BE2C (cell line): ENCODE measurements around the gene PPIF.
"Not testable (repeated sequence)": the region's sequence is repeated elsewhere in the genome, so short reads cannot be mapped to it uniquely, and the experiment has no call there.

Experiments
- DNase-seq: peaks from one replicate; pipeline ENCODE4 v3.0.0-alpha.2; 2020
- H3K27me3 ChIP-seq: fragments of 250-450 bp; sonication (Bioruptor Pico); 2 replicates; pipeline ENCODE4 v1.5.1; 2020; ENCODE audit warnings: mild to moderate bottlenecking
- H3K36me3 ChIP-seq: fragments of 250-450 bp; sonication (Bioruptor Pico); 2 replicates; pipeline ENCODE4 v1.5.1; 2020; ENCODE audit warnings: mild to moderate bottlenecking
- H3K4me1 ChIP-seq: fragments of 250-450 bp; sonication (Bioruptor Pico); 2 replicates; pipeline ENCODE4 v1.5.1; 2020
- H3K4me3 ChIP-seq: 2 replicates; pipeline ENCODE4 v1.5.1; 2011; ENCODE audit warnings: low read depth, low read length
- H3K9me3 ChIP-seq: fragments of 250-450 bp; sonication (Bioruptor Pico); 2 replicates; pipeline ENCODE4 v1.5.1; 2020
- TF ChIP-seq, protein P1 (sequence below): IDR thresholded peaks from 2 replicates; pipeline ENCODE4 v1.5.1; 2012; ENCODE audit warnings: mild to moderate bottlenecking, low read depth, low read length

Gene PPIF

DNA sequence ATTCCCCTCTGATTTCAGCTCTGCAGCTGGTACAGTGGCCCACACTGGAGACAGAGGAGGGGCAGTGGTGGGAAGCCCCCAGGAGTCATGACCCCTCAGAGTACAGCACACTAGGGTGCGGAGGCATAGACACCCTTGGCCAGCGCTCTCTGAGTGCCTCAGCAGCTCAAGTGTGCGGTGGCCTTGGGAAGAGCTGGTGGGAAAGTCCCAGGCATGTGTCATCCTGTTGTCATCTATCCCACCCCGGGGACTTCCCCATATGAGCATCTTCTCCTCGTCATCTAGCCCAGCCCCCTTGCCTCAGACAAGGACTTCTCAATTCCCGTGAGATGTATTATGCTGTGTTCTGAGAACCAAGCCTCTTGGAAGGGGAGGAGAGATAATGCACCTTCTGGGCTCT lies 15.6 kb upstream of the PPIF start:
- TF ChIP-seq, protein P1, sequence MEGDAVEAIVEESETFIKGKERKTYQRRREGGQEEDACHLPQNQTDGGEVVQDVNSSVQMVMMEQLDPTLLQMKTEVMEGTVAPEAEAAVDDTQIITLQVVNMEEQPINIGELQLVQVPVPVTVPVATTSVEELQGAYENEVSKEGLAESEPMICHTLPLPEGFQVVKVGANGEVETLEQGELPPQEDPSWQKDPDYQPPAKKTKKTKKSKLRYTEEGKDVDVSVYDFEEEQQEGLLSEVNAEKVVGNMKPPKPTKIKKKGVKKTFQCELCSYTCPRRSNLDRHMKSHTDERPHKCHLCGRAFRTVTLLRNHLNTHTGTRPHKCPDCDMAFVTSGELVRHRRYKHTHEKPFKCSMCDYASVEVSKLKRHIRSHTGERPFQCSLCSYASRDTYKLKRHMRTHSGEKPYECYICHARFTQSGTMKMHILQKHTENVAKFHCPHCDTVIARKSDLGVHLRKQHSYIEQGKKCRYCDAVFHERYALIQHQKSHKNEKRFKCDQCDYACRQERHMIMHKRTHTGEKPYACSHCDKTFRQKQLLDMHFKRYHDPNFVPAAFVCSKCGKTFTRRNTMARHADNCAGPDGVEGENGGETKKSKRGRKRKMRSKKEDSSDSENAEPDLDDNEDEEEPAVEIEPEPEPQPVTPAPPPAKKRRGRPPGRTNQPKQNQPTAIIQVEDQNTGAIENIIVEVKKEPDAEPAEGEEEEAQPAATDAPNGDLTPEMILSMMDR = no peak
- Histone ChIP-seq H3K4me3 (no peak overlapping the region), H3K36me3 (no peaks in the 10 kb centered on the region), H3K27me3 (no peaks in the 10 kb centered on the region), H3K4me1 (no peaks in the 10 kb centered on the region), H3K9me3 (no peaks in the 10 kb centered on the region)
- no peak for DNase-seq

DNA sequence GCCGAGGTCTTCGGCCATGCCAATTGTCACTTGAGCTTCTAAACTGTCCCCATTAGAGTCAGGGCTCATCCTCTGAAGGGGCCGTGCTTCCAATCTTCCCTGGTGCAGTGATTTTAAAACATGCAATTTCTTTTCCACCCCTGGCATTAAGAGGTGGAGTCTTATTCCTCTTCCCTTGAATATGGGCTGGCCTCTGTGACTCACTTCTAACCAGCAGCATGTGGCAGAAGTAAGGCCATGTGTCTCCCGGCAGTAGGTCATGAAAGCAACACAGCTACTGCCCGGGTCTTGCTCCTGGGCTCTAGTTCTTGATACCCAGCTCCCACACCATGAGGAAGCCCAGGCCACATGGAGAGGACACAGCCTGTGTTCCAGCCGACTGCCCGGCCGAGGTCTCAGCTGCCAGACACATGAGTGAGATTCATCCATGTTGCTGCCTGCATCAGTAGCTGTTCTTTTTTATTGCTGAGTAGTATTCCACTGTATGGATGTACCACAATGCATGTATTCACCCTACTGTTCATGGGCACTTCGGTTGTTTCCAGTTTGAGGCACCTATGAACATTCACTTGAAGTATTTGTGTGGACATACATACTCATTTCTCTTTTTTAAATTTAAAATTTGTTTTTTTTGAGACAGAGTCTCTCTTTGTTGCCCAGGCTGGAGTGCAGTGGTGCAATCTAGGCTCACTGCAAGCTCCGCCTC lies 14.5 kb upstream of the PPIF start:
- not testable (repeated sequence) for H3K36me3 ChIP-seq, H3K4me3 ChIP-seq, DNase-seq, H3K27me3 ChIP-seq, H3K9me3 ChIP-seq, H3K4me1 ChIP-seq

DNA sequence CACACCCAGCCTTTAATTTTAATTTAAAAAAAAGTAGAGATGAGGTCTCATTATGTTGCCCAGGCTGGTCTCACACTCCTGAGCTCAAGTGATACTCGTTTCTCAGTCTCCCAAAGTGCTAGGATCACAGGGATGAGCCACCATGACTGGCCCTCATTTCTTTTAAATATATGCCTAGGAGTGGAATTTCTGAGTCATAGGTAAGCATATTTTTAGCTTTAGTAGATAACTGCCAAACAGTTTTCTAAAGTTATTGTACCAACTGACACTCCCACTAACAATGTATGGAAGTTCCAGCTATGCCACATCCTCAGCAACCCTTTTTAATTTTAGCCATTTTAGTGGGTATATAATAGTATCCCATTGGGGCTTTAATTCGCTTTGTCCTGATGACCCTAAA lies 13.8 kb upstream of the PPIF start:
- TF ChIP-seq, protein P1 = no peak
- no peaks in the 10 kb centered on the region for H3K27me3 ChIP-seq
- no peak for DNase-seq
- H3K4me1 ChIP-seq = no peaks in the 10 kb centered on the region
- H3K9me3 ChIP-seq = no peaks in the 10 kb centered on the region
- H3K36me3 ChIP-seq = no peaks in the 10 kb centered on the region
- H3K4me3 ChIP-seq = no peak overlapping the region

DNA sequence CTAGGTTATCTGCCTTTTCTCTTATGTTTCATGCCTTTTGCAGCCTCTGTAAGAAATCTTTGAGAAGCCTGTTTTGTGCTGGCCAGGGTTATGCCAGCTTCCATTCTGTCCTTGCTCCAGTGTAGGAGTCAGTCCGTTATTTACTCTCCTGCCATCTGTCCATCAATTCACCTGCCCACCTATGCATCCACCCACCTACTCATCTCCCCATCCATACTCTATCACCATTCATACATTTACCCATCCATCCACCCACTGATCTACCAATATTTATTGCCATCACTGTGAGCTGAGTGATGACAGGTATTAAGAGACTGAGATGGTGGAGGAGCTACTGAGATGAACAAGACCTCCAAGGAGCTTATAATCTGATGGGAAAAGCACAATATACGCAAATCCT lies 12.7 kb upstream of the PPIF start:
- DNase-seq = no peak
- H3K4me1 ChIP-seq = no peaks in the 10 kb centered on the region
- TF ChIP-seq, protein P1 = no peak
- no peak overlapping the region for H3K4me3 ChIP-seq
- H3K27me3 ChIP-seq = no peaks in the 10 kb centered on the region
- H3K9me3 ChIP-seq = no peaks in the 10 kb centered on the region
- no peaks in the 10 kb centered on the region for H3K36me3 ChIP-seq

DNA sequence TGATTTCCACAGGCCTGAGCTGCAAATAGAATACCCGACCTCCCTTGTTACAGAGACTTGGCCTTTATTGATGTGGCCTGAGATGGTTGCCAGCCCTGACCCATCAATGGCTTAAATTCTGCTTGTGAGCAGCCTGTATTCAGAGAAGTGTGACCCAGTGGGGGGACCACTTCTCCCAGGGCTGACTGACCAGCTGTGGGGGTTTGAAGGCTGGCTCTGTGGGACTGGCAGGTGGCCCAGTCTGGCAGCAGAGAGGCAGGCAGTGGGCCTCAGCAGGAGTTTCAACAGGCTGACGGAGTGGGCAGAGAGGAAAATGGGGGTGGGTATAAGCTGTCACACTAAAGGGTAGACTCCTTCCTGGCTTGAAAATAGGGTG lies 12.2 kb upstream of the PPIF start:
- TF ChIP-seq, protein P1 = no peak
- H3K4me3 ChIP-seq = no peak overlapping the region
- H3K27me3 ChIP-seq = no peaks in the 10 kb centered on the region
- DNase-seq = no peak
- no peaks in the 10 kb centered on the region for H3K4me1 ChIP-seq
- no peaks in the 10 kb centered on the region for H3K9me3 ChIP-seq
- H3K36me3 ChIP-seq = no peaks in the 10 kb centered on the region

DNA sequence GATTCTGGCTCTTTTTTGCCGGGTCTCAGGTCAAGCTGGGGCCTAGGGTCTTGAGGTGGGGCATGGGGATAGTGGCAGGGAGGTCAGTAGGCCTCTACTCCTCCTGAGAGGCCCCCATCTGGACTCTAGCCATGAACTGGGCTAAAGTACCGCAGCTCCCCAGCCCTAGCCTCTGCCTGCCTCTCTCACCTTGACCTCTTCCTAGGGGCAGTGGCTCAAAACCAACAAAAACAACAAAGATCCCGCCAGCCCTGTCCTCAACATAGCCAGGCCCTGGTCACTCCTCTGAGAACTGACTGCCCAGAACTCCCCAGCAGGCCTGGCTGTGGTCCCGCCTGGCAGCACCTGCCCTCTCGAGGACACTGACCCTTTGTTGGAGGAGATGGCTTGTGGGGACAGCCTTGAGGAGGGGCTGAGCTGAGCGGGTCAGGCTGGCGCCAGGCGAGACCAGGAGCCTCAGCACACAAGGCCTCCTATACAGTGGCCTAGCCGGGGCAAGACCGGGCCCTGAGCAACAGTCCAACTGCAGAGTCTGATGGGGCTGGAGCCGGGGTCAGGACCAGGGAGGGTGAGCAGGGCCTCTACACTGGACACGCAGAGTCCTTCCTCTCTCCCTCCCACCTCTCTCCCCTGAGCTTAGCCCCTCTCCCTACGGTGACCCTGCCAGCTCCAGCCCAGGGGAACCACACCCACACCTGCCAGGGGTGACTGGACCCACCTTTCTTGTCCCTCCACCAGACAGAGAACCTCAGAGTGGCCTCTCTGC lies 11.6 kb upstream of the PPIF start:
- no peaks in the 10 kb centered on the region for H3K4me1 ChIP-seq
- no peaks in the 10 kb centered on the region for H3K27me3 ChIP-seq
- H3K9me3 ChIP-seq = no peaks in the 10 kb centered on the region
- no peak for DNase-seq
- no peak overlapping the region for H3K4me3 ChIP-seq
- TF ChIP-seq, protein P1 = no peak
- no peaks in the 10 kb centered on the region for H3K36me3 ChIP-seq
